Left lung (tissue), 10 donors: Measurements from ENCODE around the gene PLEKHA7. TPM values are rescaled to one million over a fixed set of nuclear protein-coding genes. Genes with fewer than 3 reads are reported as not detected.

ENCODE experiments used
- ATAC-seq: fragments of 200-7000 bp; cut with Tn5 transposase; one replicate; pipeline ENCODE4 v1.9.1; 2020; ENCODE audit warnings: moderate library complexity
- DNase-seq, 4 donors: peaks; one replicate each; pipeline ENCODE4 v3.0.0-alpha.2; 2013 to 2020
- H3K27ac ChIP-seq, 2 donors: fragments of 200-600 bp; sonication (generic) in 1 of 2; one replicate each; pipeline versions ENCODE4 v1.5.0 to v1.8.0; 2020 to 2021
- H3K27me3 ChIP-seq, 2 donors: fragments of 200-600 bp; sonication (generic) in 1 of 2; one replicate each; pipeline versions ENCODE4 v1.5.0 to v1.8.0; 2020 to 2021
- H3K36me3 ChIP-seq, 2 donors: fragments of 200-600 bp; sonication (generic) in 1 of 2; one replicate each; pipeline versions ENCODE4 v1.5.0 to v1.8.0; 2020 to 2021
- H3K4me1 ChIP-seq, 2 donors: fragments of 200-600 bp; one replicate each; pipeline ENCODE4 v1.8.0; 2021
- H3K4me3 ChIP-seq, 2 donors: fragments of 200-600 bp; sonication (generic) in 1 of 2; one replicate each; pipeline versions ENCODE4 v1.5.0 to v1.8.0; 2020 to 2021; ENCODE audit warnings: mild to moderate bottlenecking in 1 of 2
- H3K9me3 ChIP-seq, 2 donors: fragments of 200-600 bp; sonication (generic) in 1 of 2; one replicate each; pipeline versions ENCODE4 v1.5.0 to v1.8.0; 2020 to 2021
- intact Hi-C, 2 donors: fragments of 100-400 bp; cut with DNase I; formaldehyde crosslinking; loops; one replicate each; pipeline versions ENCODE4 v1.11.2 to v1.14.2; 2022
- polyA plus RNA-seq, 6 donors: library from polyadenylated mRNA; unstranded; fragments of 120-200 nt; gene quantifications; one replicate each; pipeline ENCODE4 v1.2.1, GENCODE V29; 2013; ENCODE audit not compliant: insufficient read length in 6 of 6
- total RNA-seq, 2 donors: library from RNA; stranded (reverse); fragmentation: NEBNext Ultra II Directional; extraction: Animal tissue kit (Norgen Biotek cat#: 25700); gene quantifications; one replicate each; pipeline ENCODE4 v1.2.1, GENCODE V29; 2021
- TF ChIP-seq, protein P1 (sequence below), 2 donors: fragments of 200-600 bp; sonication (generic) in 1 of 2; IDR thresholded peaks; one replicate each; pipeline versions ENCODE4 v1.5.0 to v1.8.0; 2021; ENCODE audit warnings: antibody characterized with exemption in 2 of 2
- donor health status: DM: no; HTN: yes; CAD: no.
- donor health status: DM: no; HTN: no; CAD: no.

PLEKHA7 gene
- total and polyA plus RNA-seq, 8 donors = 24.4 to 33.7 (median 29.6) TPM

DNA sequence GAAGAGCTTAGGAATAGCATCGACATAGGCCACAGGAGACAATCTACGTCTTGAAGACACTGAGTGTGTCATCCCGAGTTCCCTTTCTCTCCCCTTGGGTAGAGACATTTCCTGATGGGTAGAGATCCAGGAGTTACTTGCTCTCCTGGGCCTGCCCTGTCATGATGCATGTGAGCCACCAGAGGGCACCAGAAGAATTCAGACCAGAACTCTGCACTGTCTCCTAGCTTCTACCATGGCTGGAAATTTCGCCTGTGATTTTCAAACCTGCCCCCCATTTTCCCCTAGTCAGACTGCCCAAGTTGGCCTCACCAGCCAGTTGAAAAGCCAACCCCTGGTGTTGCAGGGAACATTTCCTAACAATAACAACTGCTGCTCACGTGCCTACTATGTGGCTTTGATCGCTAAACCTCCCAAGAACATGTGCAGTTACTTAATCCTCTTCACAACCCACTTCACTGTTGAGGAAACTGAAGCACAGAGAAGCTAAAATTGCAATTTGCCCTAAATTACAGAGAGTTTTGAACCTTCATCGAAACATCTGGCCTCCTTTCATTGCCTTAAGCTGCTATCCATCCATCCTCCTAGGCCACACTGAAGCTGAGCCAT lies 228.6 kb downstream of the PLEKHA7 start:
- Histone ChIP-seq H3K9me3 (no peaks in the 10 kb centered on the region), H3K36me3 (peaks cover 0 to 8% of the 10 kb centered on the region in 2 donors), H3K27me3 (no peaks in the 10 kb centered on the region), H3K27ac (no peak overlapping the region), H3K4me1 (peaks cover 8 to 43% of the 10 kb centered on the region in 2 donors), H3K4me3 (no peak overlapping the region)
- ATAC-seq (peak; percentile 75), DNase-seq (peak in 3 of 4 donors; percentile 56 to 77 (median 63))
- intact Hi-C loops = no loop called here
- TF ChIP-seq, protein P1, sequence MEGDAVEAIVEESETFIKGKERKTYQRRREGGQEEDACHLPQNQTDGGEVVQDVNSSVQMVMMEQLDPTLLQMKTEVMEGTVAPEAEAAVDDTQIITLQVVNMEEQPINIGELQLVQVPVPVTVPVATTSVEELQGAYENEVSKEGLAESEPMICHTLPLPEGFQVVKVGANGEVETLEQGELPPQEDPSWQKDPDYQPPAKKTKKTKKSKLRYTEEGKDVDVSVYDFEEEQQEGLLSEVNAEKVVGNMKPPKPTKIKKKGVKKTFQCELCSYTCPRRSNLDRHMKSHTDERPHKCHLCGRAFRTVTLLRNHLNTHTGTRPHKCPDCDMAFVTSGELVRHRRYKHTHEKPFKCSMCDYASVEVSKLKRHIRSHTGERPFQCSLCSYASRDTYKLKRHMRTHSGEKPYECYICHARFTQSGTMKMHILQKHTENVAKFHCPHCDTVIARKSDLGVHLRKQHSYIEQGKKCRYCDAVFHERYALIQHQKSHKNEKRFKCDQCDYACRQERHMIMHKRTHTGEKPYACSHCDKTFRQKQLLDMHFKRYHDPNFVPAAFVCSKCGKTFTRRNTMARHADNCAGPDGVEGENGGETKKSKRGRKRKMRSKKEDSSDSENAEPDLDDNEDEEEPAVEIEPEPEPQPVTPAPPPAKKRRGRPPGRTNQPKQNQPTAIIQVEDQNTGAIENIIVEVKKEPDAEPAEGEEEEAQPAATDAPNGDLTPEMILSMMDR (IDR thresholded peaks at IDR 0.05) = peak; percentile 83 to 95

- peaks cover 8 to 34% of the 10 kb centered on the region in 2 donors for H3K4me1 ChIP-seq
- DNase-seq = no peak
- intact Hi-C loops = no loop called here
- H3K27me3 ChIP-seq = no peaks in the 10 kb centered on the region
- H3K27ac ChIP-seq = no peak overlapping the region
- H3K9me3 ChIP-seq = no peaks in the 10 kb centered on the region
- ATAC-seq = no peak
- TF ChIP-seq, protein P1 (IDR thresholded peaks at IDR 0.05) = no peak
- no peak overlapping the region for H3K4me3 ChIP-seq
- H3K36me3 ChIP-seq = no peaks in the 10 kb centered on the region
Measured at GRCh38 chr11:16784666-16785065, 229.5 kb downstream of the PLEKHA7 start.

DNA sequence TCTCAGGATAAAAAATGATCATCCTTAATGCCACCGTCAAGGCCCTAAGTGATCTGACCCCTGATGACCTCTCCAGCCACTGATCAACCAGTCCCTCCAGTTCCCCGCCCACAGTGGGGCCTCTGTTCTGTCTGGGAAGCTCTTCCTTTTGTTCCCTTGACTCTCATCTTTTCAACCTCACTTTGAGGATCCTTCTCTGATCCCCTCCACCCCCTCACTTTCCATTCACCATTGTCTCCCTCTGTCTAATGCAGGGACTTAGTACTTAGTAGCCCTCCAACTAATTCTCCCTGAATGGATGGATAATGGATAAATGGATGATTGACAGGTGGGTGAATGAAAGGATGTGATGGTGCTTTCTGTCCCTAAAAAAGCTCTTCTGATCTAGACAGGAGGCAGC lies 230.1 kb downstream of the PLEKHA7 start:
- DNase-seq (peak in 1 of 4 donors; percentile 9), ATAC-seq (no peak)
- no peak overlapping the region for H3K27ac ChIP-seq
- no peak overlapping the region for H3K4me3 ChIP-seq
- TF ChIP-seq, protein P1 (IDR thresholded peaks at IDR 0.05) = no peak
- intact Hi-C loops = no loop called here
- no peaks in the 10 kb centered on the region for H3K36me3 ChIP-seq
- H3K4me1 ChIP-seq = peaks cover 6 to 28% of the 10 kb centered on the region in 2 donors
- no peaks in the 10 kb centered on the region for H3K27me3 ChIP-seq
- H3K9me3 ChIP-seq = no peaks in the 10 kb centered on the region

DNA sequence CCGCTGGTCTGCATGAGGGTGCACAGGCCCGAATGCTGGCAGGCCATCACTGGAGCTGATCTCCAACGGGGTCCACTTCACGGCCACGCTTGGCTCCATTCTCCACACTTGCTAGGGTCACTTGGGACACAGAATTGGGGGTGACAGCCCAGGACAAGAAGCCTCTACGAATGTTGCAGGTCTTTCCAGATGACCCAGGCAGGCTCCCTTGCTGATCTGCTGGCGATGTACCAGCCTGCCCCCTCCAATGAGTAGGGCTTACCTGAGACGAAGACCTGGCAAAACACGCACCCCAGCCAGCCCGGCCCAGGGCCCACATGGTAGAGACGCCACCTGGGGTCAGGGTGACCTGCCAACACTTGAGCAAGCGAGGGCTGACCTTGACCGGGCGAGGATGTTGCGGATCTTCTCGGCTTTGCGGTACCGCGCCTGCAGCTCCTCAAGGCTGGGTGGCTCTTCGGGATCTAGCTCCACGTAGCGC lies 230.9 kb downstream of the PLEKHA7 start:
- Histone ChIP-seq H3K4me1 (peaks cover 4 to 22% of the 10 kb centered on the region in 2 donors), H3K27ac (no peak overlapping the region), H3K27me3 (no peaks in the 10 kb centered on the region), H3K4me3 (no peak overlapping the region), H3K36me3 (peaks cover 0 to 3% of the 10 kb centered on the region in 2 donors), H3K9me3 (no peaks in the 10 kb centered on the region)
- DNase-seq = peak in 1 of 4 donors; percentile 28
- intact Hi-C loops = no loop called here
- TF ChIP-seq, protein P1 (IDR thresholded peaks at IDR 0.05) = no peak
- no peak for ATAC-seq

DNA sequence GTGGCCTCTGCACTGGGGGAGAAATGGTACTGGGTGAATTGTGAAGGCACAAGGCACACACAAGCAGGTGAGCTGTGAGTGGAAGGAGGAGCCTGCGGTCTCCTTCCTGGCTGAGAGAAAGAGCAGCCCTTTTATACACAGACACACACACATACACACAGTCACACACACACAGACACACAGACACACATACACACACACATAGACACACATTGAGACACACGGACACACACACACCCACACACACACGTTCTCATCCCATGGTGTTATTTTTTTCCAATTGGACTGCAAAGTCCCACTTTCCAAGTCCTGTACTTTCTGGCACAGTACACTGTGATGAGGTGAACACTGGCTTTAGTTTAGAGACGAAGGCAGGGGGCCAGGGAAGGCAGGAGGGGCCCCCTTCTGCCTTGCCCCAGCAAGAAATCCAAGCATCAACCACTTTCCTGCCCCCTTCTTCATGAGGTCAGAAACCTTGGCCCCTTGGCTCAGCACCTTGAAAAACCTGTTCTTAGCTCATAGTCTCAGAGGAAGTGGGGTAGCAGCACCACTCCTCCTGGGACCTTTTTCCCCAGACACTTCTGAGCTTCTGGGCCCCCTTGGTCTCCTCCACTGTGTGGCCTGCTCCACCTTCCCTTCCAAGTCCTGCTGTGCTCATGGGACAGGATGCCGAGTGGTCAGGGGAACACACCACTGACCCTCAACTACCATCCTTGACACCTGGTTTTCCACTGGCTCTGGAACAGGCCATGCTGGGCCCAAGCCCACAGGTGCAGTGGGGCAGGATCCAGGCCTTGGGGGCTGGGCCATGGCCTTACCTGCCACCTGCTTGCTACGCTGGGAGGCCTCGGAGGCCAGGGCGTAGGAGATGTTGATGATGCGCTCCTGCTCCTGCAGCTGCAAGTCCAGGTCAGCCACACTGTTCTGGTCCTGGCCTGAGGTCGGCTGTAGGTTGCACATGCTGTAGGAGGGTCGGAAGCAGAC lies 232.0 kb downstream of the PLEKHA7 start:
- peaks cover 0 to 12% of the 10 kb centered on the region in 2 donors for H3K4me1 ChIP-seq
- H3K36me3 ChIP-seq = peaks cover 0 to 7% of the 10 kb centered on the region in 2 donors
- no peaks in the 10 kb centered on the region for H3K9me3 ChIP-seq
- H3K4me3 ChIP-seq = no peak overlapping the region
- ATAC-seq = peak; percentile 9
- TF ChIP-seq, protein P1 (IDR thresholded peaks at IDR 0.05) = no peak
- no peak overlapping the region for H3K27ac ChIP-seq
- H3K27me3 ChIP-seq = no peaks in the 10 kb centered on the region
- intact Hi-C loops = no loop called here
- DNase-seq = peak in 2 of 4 donors; percentile 31 to 75
